HepG2 (cell line): ENCODE data around the gene METTL22. TPM values are rescaled to one million over a fixed set of nuclear protein-coding genes. Genes with fewer than 3 reads are reported as not detected.
A peak's percentile ranks its signal among the peaks of the same experiment; 100 is the strongest.

Experiments
- CBFB ChIP-seq: sonication (generic); formaldehyde crosslinking; IDR thresholded peaks from 2 replicates; pipeline ENCODE4 v1.4.0; 2020; ENCODE audit warnings: missing genetic modification reagents
- CEBPG ChIP-seq: IDR thresholded peaks from 2 replicates; pipeline ENCODE4 v1.6.1; 2016
- ELF3 ChIP-seq: IDR thresholded peaks from 2 replicates; pipeline ENCODE4 v1.6.1; 2016; ENCODE audit warnings: missing genetic modification reagents, missing compliant biosample characterization
- KLF13 ChIP-seq: sonication (generic); formaldehyde crosslinking; IDR thresholded peaks from 2 replicates; pipeline ENCODE4 v1.4.0; 2020; ENCODE audit warnings: mild to moderate bottlenecking, missing genetic modification reagents
- MAZ ChIP-seq, 2 experiments: sonication (generic) in 1 of 2; formaldehyde crosslinking in 1 of 2; IDR thresholded peaks; 2 replicates each; pipeline versions ENCODE4 v1.5.0 to v1.6.1; 2012 to 2020; ENCODE audit warnings: low read depth in 2 of 2, mild to moderate bottlenecking in 2 of 2, borderline replicate concordance in 1 of 2, improper control_type of control experiment in 1 of 2, low read length in 1 of 2, missing genetic modification reagents in 1 of 2, moderate library complexity in 1 of 2
- NFATC3 ChIP-seq: sonication (generic); formaldehyde crosslinking; IDR thresholded peaks from 2 replicates; pipeline ENCODE4 v1.5.1; 2020; ENCODE audit warnings: mild to moderate bottlenecking, missing genetic modification reagents
- NKX3-1 ChIP-seq: sonication (generic); formaldehyde crosslinking; IDR thresholded peaks from 2 replicates; pipeline ENCODE4 v1.5.0; 2020; ENCODE audit warnings: missing genetic modification reagents
- SIX1 ChIP-seq: sonication (generic); formaldehyde crosslinking; IDR thresholded peaks from 2 replicates; pipeline ENCODE4 v1.4.0; 2020; ENCODE audit warnings: missing genetic modification reagents, borderline replicate concordance
- SIX4 ChIP-seq: sonication (generic); formaldehyde crosslinking; IDR thresholded peaks from 2 replicates; pipeline ENCODE4 v1.4.0; 2020; ENCODE audit warnings: missing genetic modification reagents
- YEATS4 ChIP-seq: sonication (generic); formaldehyde crosslinking; IDR thresholded peaks from 2 replicates; pipeline ENCODE4 v1.4.0; 2020; ENCODE audit warnings: missing genetic modification reagents, borderline replicate concordance
- ZNF3 ChIP-seq: IDR thresholded peaks from 2 replicates; pipeline ENCODE4 v1.7.0; 2017; ENCODE audit warnings: inconsistent platforms
- ZNF33A ChIP-seq: sonication (generic); formaldehyde crosslinking; IDR thresholded peaks from 2 replicates; pipeline ENCODE4 v1.5.1; 2020; ENCODE audit warnings: missing genetic modification reagents, mild to moderate bottlenecking, moderate library complexity, borderline replicate concordance
- ZNF441 ChIP-seq: sonication (generic); formaldehyde crosslinking; IDR thresholded peaks from 2 replicates; pipeline ENCODE4 v1.7.0; 2021; ENCODE audit warnings: missing genetic modification reagents, borderline replicate concordance
- ZNF547 ChIP-seq: sonication (generic); formaldehyde crosslinking; IDR thresholded peaks from 2 replicates; pipeline ENCODE4 v1.5.1; 2020; ENCODE audit warnings: mild to moderate bottlenecking, missing genetic modification reagents
- ZNF549 ChIP-seq: sonication (generic); formaldehyde crosslinking; IDR thresholded peaks from 2 replicates; pipeline ENCODE4 v1.5.0; 2020; ENCODE audit warnings: missing genetic modification reagents
- ZNF781 ChIP-seq: sonication (generic); formaldehyde crosslinking; IDR thresholded peaks from 2 replicates; pipeline ENCODE4 v1.5.1; 2020; ENCODE audit warnings: borderline replicate concordance, mild to moderate bottlenecking, missing genetic modification reagents; ENCODE audit errors: not compliant biosample characterization
- polyA plus RNA-seq, 8 experiments: library from polyadenylated mRNA; depleted of rRNA in 3 of 8; stranded (reverse) in 7 of 8; unstranded in 1 of 8; fragments of >200 nt; fragmentation: Illumina TruSeq in 4 of 8; extraction: Trizol in 4 of 8; gene quantifications; 2 replicates each; pipeline versions ENCODE4 v1.2.1 to v1.2.3, GENCODE V29; 2011 to 2016; ENCODE audit warnings: low read depth in 4 of 8, missing spikeins in 1 of 8, mixed read lengths in 1 of 8; ENCODE audit not compliant: insufficient read depth in 1 of 8
- total RNA-seq, 5 experiments: library from RNA; depleted of rRNA; stranded (reverse); fragments of >200 nt; fragmentation: Illumina TruSeq; extraction: Trizol; gene quantifications; 2 replicates each; pipeline ENCODE4 v1.2.3, GENCODE V29; 2016; ENCODE audit warnings: low read depth in 1 of 5
- TF ChIP-seq, protein P1 (sequence below): sonication (generic); IDR thresholded peaks from 2 replicates; pipeline ENCODE4 v1.6.1; 2016; ENCODE audit warnings: low read depth, borderline replicate concordance
- TF ChIP-seq, protein P2 (sequence below): sonication (generic); formaldehyde crosslinking; IDR thresholded peaks from 2 replicates; pipeline ENCODE4 v1.5.0; 2020; ENCODE audit warnings: missing genetic modification reagents
- TF ChIP-seq, protein P3 (sequence below): sonication (generic); formaldehyde crosslinking; IDR thresholded peaks from 2 replicates; pipeline ENCODE4 v1.4.0; 2020; ENCODE audit warnings: mild to moderate bottlenecking, missing genetic modification reagents
- TF ChIP-seq, protein P4 (sequence below): sonication (generic); formaldehyde crosslinking; IDR thresholded peaks from 2 replicates; pipeline ENCODE4 v1.5.1; 2020; ENCODE audit warnings: missing genetic modification reagents, mild to moderate bottlenecking, borderline replicate concordance
- TF ChIP-seq, protein P5 (sequence below): sonication (generic); formaldehyde crosslinking; IDR thresholded peaks from 2 replicates; pipeline ENCODE4 v1.5.0; 2020; ENCODE audit warnings: missing genetic modification reagents
- TF ChIP-seq, protein P6 (sequence below): sonication (generic); formaldehyde crosslinking; IDR thresholded peaks from 2 replicates; pipeline ENCODE4 v1.4.0; 2020; ENCODE audit warnings: missing genetic modification reagents
- TF ChIP-seq, protein P7 (sequence below): sonication (generic); formaldehyde crosslinking; IDR thresholded peaks from 2 replicates; pipeline ENCODE4 v1.8.1; 2023; ENCODE audit warnings: mild to moderate bottlenecking, missing genetic modification reagents

The METTL22 gene
- total and polyA plus RNA-seq, 2 of the 13 experiments (the other 11 are each of a cell fraction or from before 2014, with no cell fraction given): 36.2 to 94.8 TPM

DNA sequence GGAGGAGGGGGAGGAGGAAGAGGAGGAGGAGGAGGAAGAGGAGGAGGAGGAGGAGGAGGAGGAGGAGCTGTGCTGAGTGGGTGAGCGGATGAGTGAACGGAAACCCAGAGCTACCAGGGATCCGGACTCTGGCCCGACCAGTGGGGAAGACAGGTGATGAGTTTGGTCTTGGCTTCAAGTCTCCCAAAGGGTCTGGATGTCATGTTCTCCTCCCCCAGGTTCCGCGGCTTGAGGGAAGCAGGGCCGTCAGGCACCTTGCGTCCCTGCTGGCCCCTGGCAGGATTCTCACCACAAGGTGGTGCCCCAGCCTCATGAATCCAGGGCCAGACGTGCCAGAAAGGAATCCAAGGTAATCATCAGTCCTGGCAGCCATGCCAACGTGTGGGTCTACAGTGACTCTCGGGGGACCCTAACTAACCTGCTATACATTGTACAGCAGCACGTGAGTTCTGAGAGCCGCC lies 39.4 kb downstream of the METTL22 start (continued):
- TF ChIP-seq, protein P1, sequence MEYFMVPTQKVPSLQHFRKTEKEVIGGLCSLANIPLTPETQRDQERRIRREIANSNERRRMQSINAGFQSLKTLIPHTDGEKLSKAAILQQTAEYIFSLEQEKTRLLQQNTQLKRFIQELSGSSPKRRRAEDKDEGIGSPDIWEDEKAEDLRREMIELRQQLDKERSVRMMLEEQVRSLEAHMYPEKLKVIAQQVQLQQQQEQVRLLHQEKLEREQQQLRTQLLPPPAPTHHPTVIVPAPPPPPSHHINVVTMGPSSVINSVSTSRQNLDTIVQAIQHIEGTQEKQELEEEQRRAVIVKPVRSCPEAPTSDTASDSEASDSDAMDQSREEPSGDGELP: no peak
- TF ChIP-seq YEATS4 (CRISPR knock-in tag) (no peak), ZNF547 (CRISPR knock-in tag) (no peak), NKX3-1 (CRISPR knock-in tag) (no peak), ELF3 (CRISPR knock-in tag) (no peak), ZNF441 (no peak), CBFB (CRISPR knock-in tag) (no peak), SIX1 (no peak), NFATC3 (CRISPR knock-in tag) (no peak), KLF13 (no peak), ZNF549 (CRISPR knock-in tag) (no peak), CEBPG (no peak; the same call in 1 of the 2 replicates), ZNF781 (peak; percentile 52), ZNF3 (CRISPR knock-in tag) (no peak), SIX4 (no peak), MAZ (IDR thresholded peaks at IDR 0.05; ENCODE audit: borderline replicate concordance, low read depth, low read length) (no peak), MAZ (CRISPR knock-in tag; IDR thresholded peaks at IDR 0.05; ENCODE audit: low read depth) (no peak), ZNF33A (no peak)
- TF ChIP-seq, protein P2, sequence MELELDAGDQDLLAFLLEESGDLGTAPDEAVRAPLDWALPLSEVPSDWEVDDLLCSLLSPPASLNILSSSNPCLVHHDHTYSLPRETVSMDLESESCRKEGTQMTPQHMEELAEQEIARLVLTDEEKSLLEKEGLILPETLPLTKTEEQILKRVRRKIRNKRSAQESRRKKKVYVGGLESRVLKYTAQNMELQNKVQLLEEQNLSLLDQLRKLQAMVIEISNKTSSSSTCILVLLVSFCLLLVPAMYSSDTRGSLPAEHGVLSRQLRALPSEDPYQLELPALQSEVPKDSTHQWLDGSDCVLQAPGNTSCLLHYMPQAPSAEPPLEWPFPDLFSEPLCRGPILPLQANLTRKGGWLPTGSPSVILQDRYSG (CRISPR knock-in tag): no peak
- TF ChIP-seq, protein P3, sequence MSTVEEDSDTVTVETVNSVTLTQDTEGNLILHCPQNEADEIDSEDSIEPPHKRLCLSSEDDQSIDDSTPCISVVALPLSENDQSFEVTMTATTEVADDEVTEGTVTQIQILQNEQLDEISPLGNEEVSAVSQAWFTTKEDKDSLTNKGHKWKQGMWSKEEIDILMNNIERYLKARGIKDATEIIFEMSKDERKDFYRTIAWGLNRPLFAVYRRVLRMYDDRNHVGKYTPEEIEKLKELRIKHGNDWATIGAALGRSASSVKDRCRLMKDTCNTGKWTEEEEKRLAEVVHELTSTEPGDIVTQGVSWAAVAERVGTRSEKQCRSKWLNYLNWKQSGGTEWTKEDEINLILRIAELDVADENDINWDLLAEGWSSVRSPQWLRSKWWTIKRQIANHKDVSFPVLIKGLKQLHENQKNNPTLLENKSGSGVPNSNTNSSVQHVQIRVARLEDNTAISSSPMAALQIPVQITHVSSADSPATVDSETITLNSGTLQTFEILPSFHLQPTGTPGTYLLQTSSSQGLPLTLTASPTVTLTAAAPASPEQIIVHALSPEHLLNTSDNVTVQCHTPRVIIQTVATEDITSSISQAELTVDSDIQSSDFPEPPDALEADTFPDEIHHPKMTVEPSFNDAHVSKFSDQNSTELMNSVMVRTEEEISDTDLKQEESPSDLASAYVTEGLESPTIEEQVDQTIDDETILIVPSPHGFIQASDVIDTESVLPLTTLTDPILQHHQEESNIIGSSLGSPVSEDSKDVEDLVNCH: no peak
- TF ChIP-seq, protein P4, sequence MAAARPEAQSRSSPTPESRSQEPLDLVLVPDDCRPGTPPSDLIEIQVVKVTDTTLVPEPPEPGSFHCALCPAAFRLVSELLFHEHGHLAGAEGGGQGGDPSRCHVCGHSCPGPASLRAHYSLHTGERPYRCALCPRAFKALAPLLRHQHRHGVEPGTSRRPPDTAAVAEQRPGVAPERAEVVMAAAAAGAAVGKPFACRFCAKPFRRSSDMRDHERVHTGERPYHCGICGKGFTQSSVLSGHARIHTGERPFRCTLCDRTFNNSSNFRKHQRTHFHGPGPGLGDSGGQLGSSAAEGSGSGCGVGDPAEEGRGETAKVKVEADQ (CRISPR knock-in tag): no peak
- TF ChIP-seq, protein P5, sequence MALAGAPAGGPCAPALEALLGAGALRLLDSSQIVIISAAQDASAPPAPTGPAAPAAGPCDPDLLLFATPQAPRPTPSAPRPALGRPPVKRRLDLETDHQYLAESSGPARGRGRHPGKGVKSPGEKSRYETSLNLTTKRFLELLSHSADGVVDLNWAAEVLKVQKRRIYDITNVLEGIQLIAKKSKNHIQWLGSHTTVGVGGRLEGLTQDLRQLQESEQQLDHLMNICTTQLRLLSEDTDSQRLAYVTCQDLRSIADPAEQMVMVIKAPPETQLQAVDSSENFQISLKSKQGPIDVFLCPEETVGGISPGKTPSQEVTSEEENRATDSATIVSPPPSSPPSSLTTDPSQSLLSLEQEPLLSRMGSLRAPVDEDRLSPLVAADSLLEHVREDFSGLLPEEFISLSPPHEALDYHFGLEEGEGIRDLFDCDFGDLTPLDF: no peak
- TF ChIP-seq, protein P6, sequence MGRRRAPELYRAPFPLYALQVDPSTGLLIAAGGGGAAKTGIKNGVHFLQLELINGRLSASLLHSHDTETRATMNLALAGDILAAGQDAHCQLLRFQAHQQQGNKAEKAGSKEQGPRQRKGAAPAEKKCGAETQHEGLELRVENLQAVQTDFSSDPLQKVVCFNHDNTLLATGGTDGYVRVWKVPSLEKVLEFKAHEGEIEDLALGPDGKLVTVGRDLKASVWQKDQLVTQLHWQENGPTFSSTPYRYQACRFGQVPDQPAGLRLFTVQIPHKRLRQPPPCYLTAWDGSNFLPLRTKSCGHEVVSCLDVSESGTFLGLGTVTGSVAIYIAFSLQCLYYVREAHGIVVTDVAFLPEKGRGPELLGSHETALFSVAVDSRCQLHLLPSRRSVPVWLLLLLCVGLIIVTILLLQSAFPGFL: no peak
- TF ChIP-seq, protein P7, sequence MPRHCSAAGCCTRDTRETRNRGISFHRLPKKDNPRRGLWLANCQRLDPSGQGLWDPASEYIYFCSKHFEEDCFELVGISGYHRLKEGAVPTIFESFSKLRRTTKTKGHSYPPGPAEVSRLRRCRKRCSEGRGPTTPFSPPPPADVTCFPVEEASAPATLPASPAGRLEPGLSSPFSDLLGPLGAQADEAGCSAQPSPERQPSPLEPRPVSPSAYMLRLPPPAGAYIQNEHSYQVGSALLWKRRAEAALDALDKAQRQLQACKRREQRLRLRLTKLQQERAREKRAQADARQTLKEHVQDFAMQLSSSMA (CRISPR knock-in tag): peak; percentile 44; the same call in 1 of the 2 replicates
